Stimulated activated CD8-positive, alpha-beta memory T cell treated with anti-CD3 and anti-CD28 coated beads, Interleukin-4, amount 100 ng/mL, for 24 hours (primary cell): ENCODE measurements around the gene NUCKS1.

ENCODE experiments used
- DNase-seq: peaks from one replicate; pipeline ENCODE4 v3.0.0-alpha.2; 2020; ENCODE audit warnings: low read depth

The NUCKS1 gene

GRCh38 chr1:205668951-205669340, 81.0 kb downstream of the NUCKS1 start:
- DNase-seq = no peak

GRCh38 chr1:205667909-205668643, 81.9 kb downstream of the NUCKS1 start:
- no peak for DNase-seq

DNA sequence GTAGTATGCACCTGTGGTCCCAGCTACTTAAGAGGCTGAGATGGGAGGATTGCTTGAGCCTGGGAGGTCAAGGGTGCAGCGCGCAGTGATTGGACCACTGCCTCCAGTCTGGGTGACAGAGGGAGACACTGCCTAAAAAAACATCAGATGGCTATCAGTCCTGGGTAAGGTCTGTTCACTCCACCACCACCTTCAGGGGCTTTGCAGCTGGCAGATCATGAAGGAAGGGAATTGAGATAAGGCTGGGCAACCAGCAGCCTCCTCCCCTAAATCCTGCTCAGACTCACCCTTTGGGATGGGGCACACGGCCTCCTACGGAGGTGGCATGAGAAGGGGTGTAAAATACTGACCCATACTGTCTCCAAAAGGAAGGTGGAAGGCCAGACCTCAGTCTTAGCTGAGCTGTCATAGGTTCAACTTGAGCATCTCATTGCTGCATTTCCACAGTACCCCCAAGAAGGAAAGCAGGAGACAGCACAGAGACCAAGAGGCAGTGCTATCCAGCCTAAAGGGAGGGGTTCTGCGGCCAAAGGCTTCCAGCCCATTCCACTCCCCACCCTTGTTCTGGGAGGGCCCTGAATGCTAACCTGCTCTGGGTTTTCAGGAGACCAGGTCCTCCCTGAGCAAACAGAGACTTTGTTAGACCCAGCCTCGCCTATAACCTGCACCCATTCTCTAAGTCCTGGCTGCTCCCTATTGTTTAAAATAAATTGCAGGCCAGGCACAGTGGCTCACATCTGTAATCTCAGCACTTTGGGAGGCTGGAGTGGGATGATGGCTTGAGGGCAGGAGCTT, 83.4 kb downstream of the NUCKS1 start:
- DNase-seq = no peak

- no peak for DNase-seq
Measured at GRCh38 chr1:205665201-205666045, 84.6 kb downstream of the NUCKS1 start.

DNA sequence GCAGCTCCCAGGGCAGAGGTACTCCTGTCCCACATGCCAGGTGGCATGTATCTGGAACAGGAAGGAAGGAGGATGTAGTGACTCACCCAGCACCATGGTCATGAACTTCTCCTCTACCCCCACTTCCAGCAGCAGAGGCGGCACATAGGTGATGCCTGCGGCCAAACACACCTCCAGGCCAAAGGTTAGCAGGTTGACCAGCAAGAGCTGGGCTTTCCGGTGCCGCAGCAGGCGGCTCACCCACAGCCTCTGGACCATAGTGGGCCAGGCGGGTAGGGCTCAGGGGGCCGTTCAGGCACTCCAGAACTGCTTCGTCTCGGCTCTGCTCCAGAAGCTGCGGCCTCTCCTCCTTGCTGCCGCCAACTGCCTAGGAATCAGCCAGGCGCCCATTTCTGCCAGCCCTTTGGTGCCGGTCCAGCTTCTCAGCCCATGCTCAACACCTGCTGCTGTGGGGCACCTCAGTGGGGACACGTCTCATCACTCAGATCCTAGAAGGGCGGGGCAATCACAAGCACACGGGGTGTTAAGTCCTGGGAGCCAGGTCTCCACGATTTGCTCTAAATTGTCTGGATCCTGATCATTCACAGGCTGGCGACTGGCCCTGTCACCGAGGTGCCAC, 85.5 kb downstream of the NUCKS1 start:
- no peak for DNase-seq

DNA sequence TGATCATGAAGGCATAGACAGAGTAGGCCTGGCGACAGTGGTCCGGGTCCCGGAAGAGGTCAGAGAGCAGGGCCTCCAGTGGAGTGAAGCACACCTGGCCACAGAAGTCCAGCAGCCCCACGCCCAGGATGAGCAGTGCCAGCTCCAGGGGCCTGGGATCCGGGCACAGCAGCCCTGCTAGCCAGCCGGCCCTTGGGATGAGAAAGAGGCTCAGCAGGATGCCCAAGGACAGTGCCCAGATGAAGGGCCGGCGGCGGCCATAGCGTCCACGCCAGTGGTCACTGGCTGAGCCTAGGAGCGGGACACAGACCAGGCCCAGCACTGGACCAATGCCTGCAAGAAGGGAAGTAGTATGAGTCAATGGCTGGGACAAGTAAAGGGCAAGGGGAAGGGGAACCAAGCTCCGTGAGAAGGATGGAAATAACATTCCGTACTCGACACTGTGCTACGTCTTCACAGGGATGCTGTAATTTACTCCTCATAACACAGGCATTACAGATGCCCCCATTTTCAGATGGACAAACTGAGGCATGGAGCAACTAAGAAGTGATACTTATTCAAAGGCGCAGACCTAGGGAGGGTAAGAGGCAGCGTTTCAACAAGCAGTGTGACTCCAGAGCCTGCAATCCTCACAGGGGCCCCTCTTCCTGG, 86.6 kb downstream of the NUCKS1 start:
- DNase-seq = no peak
